ENCODE results near the gene TMPRSS4. TPM values are rescaled to one million over a fixed set of nuclear protein-coding genes. Genes with fewer than 3 reads are reported as not detected.

Gene TMPRSS4
- total RNA-seq, 1 experiment from 2014 or later: not detected

DNA sequence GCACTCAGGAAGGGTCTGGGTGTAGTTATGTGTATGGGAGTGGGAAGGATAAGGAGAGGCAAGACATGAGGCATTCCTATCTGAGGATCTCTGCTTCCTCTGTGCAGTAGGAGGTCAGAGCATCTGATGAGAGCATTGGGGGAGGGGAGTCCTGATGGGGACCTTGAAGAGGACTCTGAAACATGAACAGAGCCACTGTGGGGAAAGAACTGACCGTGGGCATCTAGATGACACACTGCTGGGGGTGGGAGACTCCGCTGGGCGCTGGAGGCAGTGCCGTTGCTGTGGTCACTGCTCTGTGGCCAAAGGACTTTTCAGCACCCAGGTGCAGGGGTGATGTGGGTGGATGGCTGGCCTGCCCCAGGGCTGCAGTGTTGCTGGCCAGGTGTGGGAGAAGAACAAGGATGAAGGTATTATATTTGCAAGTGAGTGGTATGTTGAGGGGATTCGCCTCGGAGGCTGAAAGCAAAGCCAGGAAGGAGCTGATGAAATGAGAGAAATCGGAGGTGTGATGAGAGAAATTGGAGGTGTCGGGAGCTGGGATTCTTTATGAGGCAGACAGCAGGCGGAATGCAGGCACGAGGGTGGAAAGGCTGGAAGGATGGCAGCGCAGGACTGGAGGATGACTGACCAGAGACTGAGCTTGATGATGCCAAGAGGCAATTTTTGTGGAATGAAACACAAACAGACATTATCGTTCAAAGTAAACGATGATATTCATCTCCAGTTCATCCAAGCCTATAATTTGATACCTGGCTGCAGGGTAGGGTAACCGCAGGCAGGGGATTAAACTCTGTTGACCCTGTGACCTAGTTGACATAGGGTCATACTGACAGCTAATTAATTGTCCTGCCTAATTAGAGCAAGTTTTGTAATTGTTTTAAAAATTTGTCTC lies 19.4 kb upstream of the TMPRSS4 start:
- Histone ChIP-seq H3K79me2 (ENCODE audit: insufficient read depth, low read length) (no peaks in the 10 kb centered on the region), H3K23ac (ENCODE audit: insufficient read length, low read depth, low read length) (no peak overlapping the region), H3K56ac (ENCODE audit: insufficient read length, low read depth, low read length) (no peak overlapping the region), H2BK12ac (ENCODE audit: insufficient read length, low read depth, low read length) (no peak overlapping the region), H4K5ac (ENCODE audit: insufficient read length, low read depth, low read length) (no peak overlapping the region), H3K9ac (ENCODE audit: extremely low read depth, insufficient read length, low read length) (no peak overlapping the region), H2BK15ac (ENCODE audit: low read depth, low read length) (no peak overlapping the region), H3K4me1 (ENCODE audit: insufficient read depth, low read length) (no peaks in the 10 kb centered on the region), H4K91ac (ENCODE audit: insufficient read length, low read depth, low read length) (no peak overlapping the region), H3K4me2 (ENCODE audit: insufficient read depth, insufficient read length, low read length) (no peak overlapping the region), H2AFZ (ENCODE audit: low read length) (no peak overlapping the region), H3K18ac (ENCODE audit: insufficient read length, low read depth, low read length) (no peak overlapping the region), H3K9me3 (ENCODE audit: control insufficient read depth, low read depth, low read length) (no peaks in the 10 kb centered on the region), H4K8ac (replicated peaks; ENCODE audit: insufficient read length, low read depth, low read length) (no peak overlapping the region), H3K27me3 (ENCODE audit: insufficient read depth, low read length) (no peaks in the 10 kb centered on the region), H3K4ac (ENCODE audit: low read depth, low read length) (no peak overlapping the region), H3T11ph (ENCODE audit: low read length) (no peak overlapping the region), H2AK5ac (ENCODE audit: insufficient read length, low read length) (no peak overlapping the region), H3K27ac (ENCODE audit: insufficient read length, low read depth, low read length) (no peak overlapping the region), H2BK120ac (ENCODE audit: low read depth, low read length, poor library complexity, severe bottlenecking) (no peak overlapping the region), H2BK20ac (ENCODE audit: low read depth, low read length, poor library complexity, severe bottlenecking) (no peak overlapping the region), H3K14ac (ENCODE audit: insufficient read depth, low read length) (no peak overlapping the region), H3K79me1 (ENCODE audit: insufficient read depth, low read depth, low read length, poor library complexity, severe bottlenecking) (no peaks in the 10 kb centered on the region), H2BK5ac (ENCODE audit: insufficient read length, low read length) (no peak overlapping the region), H3K23me2 (ENCODE audit: insufficient read length, low read depth, low read length, poor library complexity, severe bottlenecking) (no peaks in the 10 kb centered on the region), H4K20me1 (ENCODE audit: control insufficient read depth, insufficient read depth, insufficient read length) (no peaks in the 10 kb centered on the region)
- no peak for DNase-seq
- Mint-ChIP-seq H3K27ac (peak overlapping the region in 1 of 3 experiments; percentile 14; a peak in 3 of 7 replicates), H3K4me3 (no peak overlapping the region), H3K36me3 (ENCODE audit: insufficient read depth in 1 of 3, low read depth in 3 of 3) (no peaks in the 10 kb centered on the region), H3K9me3 (no peaks in the 10 kb centered on the region), H3K4me1 (peaks cover 1 to 9% of the 10 kb centered on the region in 2 experiments; a peak in 3 of 4 replicates), H3K27me3 (ENCODE audit: low read depth) (peaks cover 16% of the 10 kb centered on the region)
- no CpG with 5 or more reads among the region's 14 CpGs for WGBS (ENCODE audit: extremely low coverage, insufficient read length, low lambda C conversion rate)
- no peak for TF ChIP-seq CTCF (conservative IDR thresholded peaks at IDR 0.05)
